ENCODE data around the gene PHACTR1. TPM values are rescaled to one million over a fixed set of nuclear protein-coding genes. Genes with fewer than 3 reads are reported as not detected.

The PHACTR1 gene
- polyA plus RNA-seq, 3 donors: 6.1 to 26.9 (median 7.6) TPM

- peaks cover 34 to 73% of the 10 kb centered on the region in 2 donors for H3K36me3 ChIP-seq (replicated peaks in 1 of 2; ENCODE audit: control insufficient read depth in 1 of 2, insufficient read depth in 2 of 2, low read length in 2 of 2)
Observed at GRCh38 chr6:13282393-13283069, 566.0 kb downstream of the PHACTR1 start.

GRCh38 chr6:13283331-13283730, 566.8 kb downstream of the PHACTR1 start:
- intact Hi-C loops (cut with micrococcal nuclease): no loop called here
- H3K27ac ChIP-seq (ENCODE audit: low read depth in 1 of 2, low read length in 2 of 2): no peak overlapping the region
- H4K20me1 ChIP-seq (ENCODE audit: insufficient read depth, low read length): no peaks in the 10 kb centered on the region
- peaks cover 5 to 12% of the 10 kb centered on the region in 2 donors for H3K9me3 ChIP-seq (replicated peaks in 1 of 2; ENCODE audit: control insufficient read depth in 1 of 2, insufficient read depth in 1 of 2, low read length in 2 of 2)
- H3K9ac ChIP-seq (ENCODE audit: insufficient read depth, low read length, poor library complexity, severe bottlenecking): no peak overlapping the region
- no peak overlapping the region for H3K4me3 Mint-ChIP-seq
- H2AFZ ChIP-seq (ENCODE audit: insufficient read depth, low read depth, low read length, poor library complexity, severe bottlenecking): no peak overlapping the region
- no peak for DNase-seq
- H3K36me3 Mint-ChIP-seq: peaks cover 64 to 83% of the 10 kb centered on the region in 2 donors
- peak overlapping the region in 4 of 7 donors; percentile 37 to 60 (median 44) for H3K27ac Mint-ChIP-seq
- peaks cover 5% of the 10 kb centered on the region for H3K79me2 ChIP-seq (ENCODE audit: insufficient read depth, low read length)
- 100% methylated on average over 12 of the region's 14 CpGs for WGBS (ENCODE audit: insufficient coverage)
- H3K4me3 ChIP-seq (replicated peaks in 1 of 3; ENCODE audit: low read depth in 2 of 3, low read length in 3 of 3): no peak overlapping the region
- no peak overlapping the region for H3K4me2 ChIP-seq (replicated peaks; ENCODE audit: extremely low read depth, low read length, poor library complexity, severe bottlenecking)
- no peaks in the 10 kb centered on the region for H3K27me3 ChIP-seq (ENCODE audit: control insufficient read depth in 2 of 2, insufficient read depth in 2 of 2, low read length in 2 of 2)
- H3K27me3 Mint-ChIP-seq (ENCODE audit: low read depth in 3 of 3): peaks cover 0 to 1% (median 0%) of the 10 kb centered on the region in 3 donors
- peaks cover 26% of the 10 kb centered on the region for H3K4me1 Mint-ChIP-seq
- peaks cover 34 to 77% of the 10 kb centered on the region in 2 donors for H3K36me3 ChIP-seq (replicated peaks in 1 of 2; ENCODE audit: control insufficient read depth in 1 of 2, insufficient read depth in 2 of 2, low read length in 2 of 2)
- H3K9me3 Mint-ChIP-seq: peaks cover 3 to 14% (median 9%) of the 10 kb centered on the region in 7 donors
- TF ChIP-seq CTCF (IDR thresholded peaks at IDR 0.05): no peak
- H3K4me1 ChIP-seq (ENCODE audit: control insufficient read depth in 1 of 2, insufficient read depth in 2 of 2, low read length in 2 of 2): peaks cover 18 to 24% of the 10 kb centered on the region in 2 donors

More at GRCh38 chr6:13282393-13283069, 566.0 kb downstream of the PHACTR1 start:
- no peak for DNase-seq
- H3K9ac ChIP-seq (ENCODE audit: insufficient read depth, low read length, poor library complexity, severe bottlenecking): no peak overlapping the region
- H3K27ac Mint-ChIP-seq: peak overlapping the region in 2 of 7 donors; percentile 20 to 31
- H3K27ac ChIP-seq (ENCODE audit: low read depth in 1 of 2, low read length in 2 of 2): no peak overlapping the region
- peaks cover 3 to 10% (median 7%) of the 10 kb centered on the region in 7 donors for H3K9me3 Mint-ChIP-seq
- H3K9me3 ChIP-seq (replicated peaks in 1 of 2; ENCODE audit: control insufficient read depth in 1 of 2, insufficient read depth in 1 of 2, low read length in 2 of 2): peaks cover 5 to 9% of the 10 kb centered on the region in 2 donors
- no peaks in the 10 kb centered on the region for H4K20me1 ChIP-seq (ENCODE audit: insufficient read depth, low read length)
- H3K4me1 Mint-ChIP-seq: peaks cover 32% of the 10 kb centered on the region
- peaks cover 18 to 24% of the 10 kb centered on the region in 2 donors for H3K4me1 ChIP-seq (ENCODE audit: control insufficient read depth in 1 of 2, insufficient read depth in 2 of 2, low read length in 2 of 2)
- intact Hi-C loops (cut with micrococcal nuclease): no loop called here
- no peak overlapping the region for H3K4me3 ChIP-seq (replicated peaks in 1 of 3; ENCODE audit: low read depth in 2 of 3, low read length in 3 of 3)
- no peak overlapping the region for H3K4me2 ChIP-seq (replicated peaks; ENCODE audit: extremely low read depth, low read length, poor library complexity, severe bottlenecking)
- no peak for TF ChIP-seq CTCF (IDR thresholded peaks at IDR 0.05)
- H3K79me2 ChIP-seq (ENCODE audit: insufficient read depth, low read length): peaks cover 13% of the 10 kb centered on the region
- H2AFZ ChIP-seq (ENCODE audit: insufficient read depth, low read depth, low read length, poor library complexity, severe bottlenecking): no peak overlapping the region
- H3K27me3 Mint-ChIP-seq (ENCODE audit: low read depth in 3 of 3): peaks cover 0 to 1% (median 0%) of the 10 kb centered on the region in 3 donors
- no peak overlapping the region for H3K4me3 Mint-ChIP-seq
- H3K36me3 Mint-ChIP-seq: peaks cover 65 to 83% of the 10 kb centered on the region in 2 donors
- H3K27me3 ChIP-seq (ENCODE audit: control insufficient read depth in 2 of 2, insufficient read depth in 2 of 2, low read length in 2 of 2): no peaks in the 10 kb centered on the region
- 95% methylated on average over 5 of the region's 8 CpGs for WGBS (ENCODE audit: insufficient coverage)

Measured in CD14-positive monocyte (primary cell).